ENCODE results near the gene TBL3. TPM values are rescaled to one million over a fixed set of nuclear protein-coding genes. Genes with fewer than 3 reads are reported as not detected.

TBL3 gene
- total and polyA plus RNA-seq, 3 experiments from 2014 or later, result 62.9 to 78.0 (median 74.6) TPM

DNA sequence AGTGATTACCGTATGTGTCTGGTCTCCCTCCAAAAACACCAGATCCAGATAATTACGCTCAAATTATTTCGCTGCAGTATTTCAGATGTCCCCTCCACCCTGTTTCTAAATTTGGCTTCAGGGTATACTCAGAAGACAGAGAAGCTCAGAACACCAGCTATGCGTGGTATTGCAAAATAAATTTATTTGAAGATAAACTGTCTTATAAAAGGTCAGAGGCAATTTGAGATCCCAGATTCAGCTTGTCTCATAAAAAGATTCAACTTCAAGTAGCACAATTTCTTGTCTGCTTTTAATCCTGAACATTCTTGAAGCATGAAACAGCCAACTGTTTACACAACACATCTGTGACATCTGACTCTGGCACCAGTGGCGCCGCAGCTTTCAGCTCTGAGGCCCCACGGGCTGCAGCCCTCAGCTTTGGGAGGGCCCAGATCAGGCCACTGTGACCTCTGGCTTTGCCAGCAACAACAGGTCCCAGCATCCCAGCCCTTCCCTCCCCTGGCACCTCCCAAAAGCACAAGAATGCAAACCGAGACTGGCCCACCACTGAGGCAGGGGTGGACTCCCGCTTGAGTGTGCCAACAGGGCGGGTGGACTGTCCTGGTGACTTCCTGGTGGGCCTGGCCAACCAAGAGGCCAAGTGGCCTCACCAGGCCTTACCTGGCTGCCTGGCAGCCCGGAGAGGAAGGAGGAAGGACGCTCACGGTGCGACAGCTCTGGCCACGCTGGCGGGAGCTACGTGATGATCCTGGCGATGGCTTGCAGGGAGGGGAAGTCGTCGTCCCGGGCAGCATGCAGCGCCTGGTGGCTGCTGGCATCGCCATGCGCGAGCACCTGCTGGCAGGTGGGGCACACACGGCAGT lies 25.9 kb downstream of the TBL3 start:
- Histone ChIP-seq H3K27me3 (ENCODE audit: insufficient read depth, low read length, poor library complexity, severe bottlenecking) (no peaks in the 10 kb centered on the region), H3K9me3 (ENCODE audit: low read length) (no peaks in the 10 kb centered on the region), H3K36me3 (ENCODE audit: insufficient read depth, low read length) (peaks cover 12% of the 10 kb centered on the region), H3K4me3 (ENCODE audit: low read length) (no peak overlapping the region), H3K4me1 (ENCODE audit: insufficient read depth, low read length) (no peaks in the 10 kb centered on the region), H3K27ac (ENCODE audit: low read depth, low read length) (no peak overlapping the region)
- peak overlapping the region in 1 of 8 donors; percentile 3 for H3K27ac Mint-ChIP-seq
- CTCF ChIA-PET, result interaction anchor here (1.1 to 1.2 kb wide), 2 partner anchors 16 to 143 kb away, joined by 3 to 4 read pairs; no protein-coding TSS in a partner anchor
- no peaks in the 10 kb centered on the region for H3K27me3 Mint-ChIP-seq
- no peaks in the 10 kb centered on the region for H3K9me3 Mint-ChIP-seq
- POLR2A ChIA-PET, result no interaction called here
- no peak for DNase-seq
- no peak overlapping the region for H3K4me3 Mint-ChIP-seq
- peaks cover 0 to 43% (median 3%) of the 10 kb centered on the region in 3 donors for H3K36me3 Mint-ChIP-seq
- peaks cover 0 to 13% (median 4%) of the 10 kb centered on the region in 3 donors for H3K4me1 Mint-ChIP-seq

DNA sequence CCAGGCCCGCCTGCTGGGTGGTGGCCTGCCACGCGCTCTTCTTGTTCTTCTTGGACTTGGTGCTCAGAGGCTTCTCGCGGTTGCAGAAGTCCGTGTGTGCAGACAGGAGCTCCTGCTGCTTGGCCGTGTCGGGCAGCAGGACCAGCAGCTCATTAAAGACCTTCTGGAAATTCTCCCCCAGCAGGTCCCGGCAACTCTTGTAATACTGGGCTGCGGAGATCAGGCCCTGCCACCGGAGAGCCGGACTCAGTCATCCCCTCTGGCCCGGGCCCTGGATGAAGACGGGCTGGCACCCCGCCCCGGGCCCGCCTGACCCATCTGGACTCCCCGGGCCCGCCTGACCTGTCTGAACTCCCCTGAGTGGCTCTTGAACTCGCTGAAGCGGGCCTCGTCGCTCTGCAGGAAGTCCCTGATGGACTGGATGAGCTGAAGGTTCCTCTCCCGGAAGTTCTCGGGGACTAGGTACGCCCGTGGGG lies 26.5 kb downstream of the TBL3 start:
- ChIA-PET CTCF (interaction anchor here (1.1 to 1.2 kb wide), 2 partner anchors 15 to 142 kb away, joined by 3 to 4 read pairs; no protein-coding TSS in a partner anchor), POLR2A (no interaction called here)
- peak overlapping the region in 2 of 8 donors; percentile 64 to 76 for H3K27ac Mint-ChIP-seq
- no peaks in the 10 kb centered on the region for H3K9me3 ChIP-seq (ENCODE audit: low read length)
- no peak for DNase-seq
- H3K9me3 Mint-ChIP-seq, result no peaks in the 10 kb centered on the region
- H3K4me1 Mint-ChIP-seq, result peaks cover 0 to 12% (median 4%) of the 10 kb centered on the region in 3 donors
- H3K27ac ChIP-seq (ENCODE audit: low read depth, low read length), result no peak overlapping the region
- no peaks in the 10 kb centered on the region for H3K27me3 ChIP-seq (ENCODE audit: insufficient read depth, low read length, poor library complexity, severe bottlenecking)
- H3K4me3 Mint-ChIP-seq, result no peak overlapping the region
- peaks cover 0 to 43% (median 3%) of the 10 kb centered on the region in 3 donors for H3K36me3 Mint-ChIP-seq
- no peaks in the 10 kb centered on the region for H3K4me1 ChIP-seq (ENCODE audit: insufficient read depth, low read length)
- no peak overlapping the region for H3K4me3 ChIP-seq (ENCODE audit: low read length)
- peaks cover 12% of the 10 kb centered on the region for H3K36me3 ChIP-seq (ENCODE audit: insufficient read depth, low read length)
- no peaks in the 10 kb centered on the region for H3K27me3 Mint-ChIP-seq

DNA sequence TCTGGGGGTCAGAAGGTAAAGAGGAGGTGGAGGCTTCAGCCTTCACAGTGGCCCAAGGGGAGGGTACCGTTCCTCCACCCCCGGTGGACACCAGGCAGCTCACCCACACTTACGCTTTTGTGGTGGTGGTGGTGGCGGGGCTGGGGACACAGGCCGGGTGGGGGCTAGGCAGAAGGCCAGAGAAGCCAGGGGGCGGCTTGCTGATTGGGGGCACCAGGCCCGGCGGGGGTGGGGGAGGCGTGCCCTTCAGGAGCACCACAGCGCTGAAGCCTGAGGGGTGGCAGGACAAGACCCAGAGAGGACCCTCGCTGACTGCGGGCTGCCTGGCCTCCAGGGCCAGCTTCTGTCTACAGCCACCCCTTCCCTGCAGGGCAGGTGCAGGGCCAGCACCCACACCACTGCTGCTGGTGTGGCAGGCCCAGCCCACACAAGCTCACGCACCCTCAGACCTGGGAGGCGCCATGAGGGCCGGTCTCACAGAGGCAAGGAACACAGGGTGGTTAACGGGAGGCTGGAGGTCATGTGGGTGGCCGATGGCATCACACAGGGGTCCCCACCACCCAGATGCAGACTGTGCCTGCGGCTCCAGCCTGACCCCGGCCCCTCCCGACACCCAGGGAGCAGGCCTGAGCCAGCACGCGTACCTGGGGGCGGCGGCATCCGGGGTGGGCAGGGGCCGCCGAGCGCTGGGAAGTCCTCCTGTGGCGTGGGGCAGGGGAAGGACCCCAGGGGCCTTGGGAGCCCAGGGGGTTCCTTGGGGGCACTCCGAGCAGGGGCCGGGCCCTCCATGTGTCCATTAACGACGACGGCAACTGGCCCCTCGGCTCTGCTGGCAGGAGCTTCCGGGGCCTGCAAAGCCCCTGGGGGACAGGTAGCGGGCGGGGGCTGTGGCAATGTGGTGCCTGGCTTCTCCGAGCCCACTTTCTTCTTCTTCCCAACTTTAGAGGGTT lies 27.3 kb downstream of the TBL3 start:
- Mint-ChIP-seq H3K4me1 (peaks cover 0 to 11% (median 4%) of the 10 kb centered on the region in 3 donors), H3K9me3 (no peaks in the 10 kb centered on the region), H3K27ac (no peak overlapping the region), H3K4me3 (no peak overlapping the region), H3K27me3 (no peaks in the 10 kb centered on the region), H3K36me3 (peaks cover 0 to 43% (median 3%) of the 10 kb centered on the region in 3 donors)
- H3K27ac ChIP-seq (ENCODE audit: low read depth, low read length), result no peak overlapping the region
- H3K9me3 ChIP-seq (ENCODE audit: low read length), result no peaks in the 10 kb centered on the region
- no peak for DNase-seq
- ChIA-PET POLR2A (no interaction called here), CTCF (no interaction called here)
- no peak overlapping the region for H3K4me3 ChIP-seq (ENCODE audit: low read length)
- H3K27me3 ChIP-seq (ENCODE audit: insufficient read depth, low read length, poor library complexity, severe bottlenecking), result no peaks in the 10 kb centered on the region
- peaks cover 12% of the 10 kb centered on the region for H3K36me3 ChIP-seq (ENCODE audit: insufficient read depth, low read length)
- H3K4me1 ChIP-seq (ENCODE audit: insufficient read depth, low read length), result peaks cover 3% of the 10 kb centered on the region

DNA sequence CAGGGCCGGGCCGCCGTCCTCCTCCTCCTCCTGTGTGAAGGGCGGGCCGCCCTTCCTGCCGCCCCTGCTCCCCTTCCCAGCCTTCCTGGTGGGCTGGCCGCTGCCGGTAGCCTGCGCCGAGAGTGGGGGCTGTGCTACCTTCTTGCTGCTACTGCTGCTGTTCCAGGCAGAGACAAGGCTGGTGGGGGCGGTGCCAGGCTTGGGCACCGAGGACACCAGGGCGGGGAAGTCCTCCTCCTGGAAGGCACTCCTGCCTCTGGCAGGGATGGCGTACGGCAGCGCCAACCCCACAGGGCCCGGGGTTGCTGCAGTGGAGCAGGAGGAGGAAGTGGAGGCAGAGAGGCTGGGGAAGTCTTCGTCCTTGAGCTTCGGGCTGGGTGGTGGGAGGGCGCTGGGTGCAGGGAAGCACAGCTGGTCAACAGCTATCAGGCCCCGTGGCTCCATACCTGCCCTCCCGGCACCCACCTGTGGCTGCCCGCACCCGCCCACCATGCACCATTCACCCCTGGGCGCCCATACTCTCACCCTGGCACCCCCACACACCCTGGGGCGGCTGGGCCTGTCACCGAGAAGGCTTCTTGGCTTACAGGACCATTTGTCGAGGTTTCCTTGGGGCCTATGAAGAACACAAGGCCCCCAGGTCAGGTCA lies 28.1 kb downstream of the TBL3 start:
- H3K36me3 ChIP-seq (ENCODE audit: insufficient read depth, low read length), result peaks cover 12% of the 10 kb centered on the region
- no peak for DNase-seq
- H3K4me3 ChIP-seq (ENCODE audit: low read length), result no peak overlapping the region
- H3K27me3 ChIP-seq (ENCODE audit: insufficient read depth, low read length, poor library complexity, severe bottlenecking), result no peaks in the 10 kb centered on the region
- no peaks in the 10 kb centered on the region for H3K27me3 Mint-ChIP-seq
- H3K4me1 ChIP-seq (ENCODE audit: insufficient read depth, low read length), result peaks cover 7% of the 10 kb centered on the region
- H3K27ac Mint-ChIP-seq, result no peak overlapping the region
- peaks cover 0 to 17% (median 4%) of the 10 kb centered on the region in 3 donors for H3K4me1 Mint-ChIP-seq
- no peak overlapping the region for H3K4me3 Mint-ChIP-seq
- no peak overlapping the region for H3K27ac ChIP-seq (ENCODE audit: low read depth, low read length)
- H3K9me3 Mint-ChIP-seq, result no peaks in the 10 kb centered on the region
- ChIA-PET POLR2A (no interaction called here), CTCF (no interaction called here)
- H3K9me3 ChIP-seq (ENCODE audit: low read length), result no peaks in the 10 kb centered on the region
- H3K36me3 Mint-ChIP-seq, result peaks cover 0 to 45% (median 3%) of the 10 kb centered on the region in 3 donors

DNA sequence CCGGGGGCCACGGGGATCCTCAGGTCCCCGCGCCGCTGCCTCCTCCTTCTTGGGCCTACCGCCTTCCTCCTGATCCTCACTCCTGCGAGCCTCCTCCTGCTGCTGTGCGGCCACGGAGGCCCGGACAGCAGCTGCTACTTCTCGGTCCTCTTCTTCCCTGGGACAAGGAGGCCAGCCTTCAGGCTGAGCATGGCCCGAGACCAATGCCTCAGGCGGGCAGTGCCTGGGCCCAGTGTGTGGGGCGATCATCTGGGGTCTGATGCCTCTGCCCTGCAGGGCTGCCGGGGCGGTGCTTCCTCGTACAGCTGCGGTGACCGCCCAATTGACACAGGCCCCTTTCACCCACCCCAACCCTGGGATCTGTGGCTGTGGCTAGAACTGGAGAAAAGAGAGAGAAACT lies 29.2 kb downstream of the TBL3 start:
- H3K27me3 Mint-ChIP-seq, result no peaks in the 10 kb centered on the region
- H3K36me3 Mint-ChIP-seq, result peaks cover 0 to 46% (median 3%) of the 10 kb centered on the region in 3 donors
- peaks cover 2 to 25% (median 5%) of the 10 kb centered on the region in 3 donors for H3K4me1 Mint-ChIP-seq
- Histone ChIP-seq H3K36me3 (ENCODE audit: insufficient read depth, low read length) (peaks cover 12% of the 10 kb centered on the region), H3K9me3 (ENCODE audit: low read length) (no peaks in the 10 kb centered on the region), H3K27me3 (ENCODE audit: insufficient read depth, low read length, poor library complexity, severe bottlenecking) (no peaks in the 10 kb centered on the region), H3K4me3 (ENCODE audit: low read length) (no peak overlapping the region), H3K4me1 (ENCODE audit: insufficient read depth, low read length) (peaks cover 7% of the 10 kb centered on the region), H3K27ac (ENCODE audit: low read depth, low read length) (no peak overlapping the region)
- DNase-seq, result no peak
- no peak overlapping the region for H3K4me3 Mint-ChIP-seq
- POLR2A ChIA-PET, result no interaction called here
- CTCF ChIA-PET, result no interaction called here
- H3K9me3 Mint-ChIP-seq, result no peaks in the 10 kb centered on the region
- no peak overlapping the region for H3K27ac Mint-ChIP-seq

DNA sequence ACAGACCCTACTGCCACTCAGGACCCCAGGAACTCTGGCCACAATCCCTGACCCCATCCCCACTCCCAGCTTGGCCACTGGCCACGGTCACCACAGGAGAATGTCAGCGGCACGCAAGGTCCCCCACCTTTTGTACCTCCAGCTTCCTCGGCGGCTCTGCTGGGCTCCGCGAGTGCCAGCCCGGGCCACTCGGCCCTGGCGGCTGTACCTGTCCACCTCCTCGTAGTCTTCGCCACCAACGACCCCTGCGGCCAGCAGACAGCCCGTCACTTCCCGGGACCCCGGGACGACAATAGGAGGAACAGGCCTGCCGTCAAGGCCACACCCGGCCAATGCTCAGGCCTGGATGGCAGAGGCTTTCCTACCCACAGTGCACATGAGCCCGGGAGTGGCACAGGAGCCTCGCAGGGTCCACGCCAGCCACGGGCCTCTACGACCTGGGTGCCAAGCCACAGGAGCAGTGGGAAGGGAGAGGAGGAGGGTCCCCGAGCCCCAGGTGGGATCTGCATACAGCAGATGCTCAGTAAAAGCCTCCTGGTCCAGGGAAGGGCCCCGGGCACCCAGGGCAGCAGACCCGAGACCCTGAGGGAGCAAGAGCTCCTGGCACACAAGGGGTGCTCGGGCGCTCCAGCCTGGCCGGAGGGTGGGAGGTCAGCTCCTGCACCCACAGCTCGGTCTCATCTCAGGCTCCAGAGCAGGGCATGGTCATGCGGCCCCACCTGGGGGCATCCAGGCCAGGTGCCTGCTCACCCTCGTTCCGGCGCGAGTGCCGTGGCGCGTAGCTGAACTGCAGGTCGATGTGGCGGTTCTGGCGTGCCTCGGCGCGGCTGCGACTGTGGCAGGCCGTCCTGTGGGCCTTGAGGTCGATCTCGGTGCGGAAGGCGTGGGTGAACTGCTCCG lies 29.9 kb downstream of the TBL3 start:
- peaks cover 3 to 31% (median 5%) of the 10 kb centered on the region in 3 donors for H3K4me1 Mint-ChIP-seq
- Histone ChIP-seq H3K27ac (ENCODE audit: low read depth, low read length) (no peak overlapping the region), H3K4me1 (ENCODE audit: insufficient read depth, low read length) (peaks cover 9% of the 10 kb centered on the region), H3K36me3 (ENCODE audit: insufficient read depth, low read length) (peaks cover 12% of the 10 kb centered on the region), H3K4me3 (ENCODE audit: low read length) (no peak overlapping the region), H3K27me3 (ENCODE audit: insufficient read depth, low read length, poor library complexity, severe bottlenecking) (no peaks in the 10 kb centered on the region), H3K9me3 (ENCODE audit: low read length) (no peaks in the 10 kb centered on the region)
- H3K27me3 Mint-ChIP-seq, result no peaks in the 10 kb centered on the region
- CTCF ChIA-PET, result no interaction called here
- no peak for DNase-seq
- POLR2A ChIA-PET, result no interaction called here
- H3K27ac Mint-ChIP-seq, result no peak overlapping the region
- H3K4me3 Mint-ChIP-seq, result no peak overlapping the region
- no peaks in the 10 kb centered on the region for H3K9me3 Mint-ChIP-seq
- peaks cover 0 to 49% (median 3%) of the 10 kb centered on the region in 3 donors for H3K36me3 Mint-ChIP-seq

All from CD8-positive, alpha-beta memory T cell (primary cell).